Cerebellar nuclear complex (tissue), 1 donor: ENCODE data around the gene HBS1L.

Experiments used
- DNase-seq, 2 experiments: peaks; one replicate each; lab custom pipeline; 2025; lab: John Stamatoyannopoulos, UW

The HBS1L gene

GRCh38 chr6:134999107-134999506 lies 55.5 kb downstream of the HBS1L start:
- DNase-seq, result no peak

GRCh38 chr6:134997133-134997995 lies 57.3 kb downstream of the HBS1L start:
- DNase-seq, result no peak

GRCh38 chr6:134995536-134995935 lies 59.1 kb downstream of the HBS1L start:
- no peak for DNase-seq

GRCh38 chr6:134994431-134994830 lies 60.2 kb downstream of the HBS1L start:
- no peak for DNase-seq

GRCh38 chr6:134992155-134992554 lies 62.5 kb downstream of the HBS1L start:
- DNase-seq, result no peak

GRCh38 chr6:134990262-134990661 lies 64.4 kb downstream of the HBS1L start:
- DNase-seq, result no peak

- no peak for DNase-seq
Observed at GRCh38 chr6:134984821-134985220, 69.8 kb downstream of the HBS1L start.

GRCh38 chr6:134983823-134984222 lies 70.8 kb downstream of the HBS1L start:
- no peak for DNase-seq

- no peak for DNase-seq
Observed at GRCh38 chr6:134982161-134982560, 72.5 kb downstream of the HBS1L start.

- DNase-seq, result no peak
Observed at GRCh38 chr6:134980846-134981245, 73.8 kb downstream of the HBS1L start.

GRCh38 chr6:134979142-134979541 lies 75.5 kb downstream of the HBS1L start:
- DNase-seq, result no peak

GRCh38 chr6:134974370-134974769 lies 80.3 kb downstream of the HBS1L start:
- no peak for DNase-seq

- DNase-seq, result no peak
Observed at GRCh38 chr6:134967711-134968110, 86.9 kb downstream of the HBS1L start.

GRCh38 chr6:134964451-134965203 lies 90.0 kb downstream of the HBS1L start:
- DNase-seq, result no peak

- DNase-seq, result no peak
Observed at GRCh38 chr6:134962421-134962820, 92.2 kb downstream of the HBS1L start.

- DNase-seq, result no peak
Observed at GRCh38 chr6:134961366-134961765, 93.3 kb downstream of the HBS1L start.

- DNase-seq, result no peak
Observed at GRCh38 chr6:134959603-134960002, 95.0 kb downstream of the HBS1L start.

GRCh38 chr6:134956676-134957075 lies 97.9 kb downstream of the HBS1L start:
- no peak for DNase-seq

- no peak for DNase-seq
Observed at GRCh38 chr6:134956032-134956431, 98.6 kb downstream of the HBS1L start.

- DNase-seq, result no peak
Observed at GRCh38 chr6:134954272-134955000, 100.2 kb downstream of the HBS1L start.

GRCh38 chr6:134951494-134952263 lies 102.9 kb downstream of the HBS1L start:
- DNase-seq, result no peak

- no peak for DNase-seq
Observed at GRCh38 chr6:134950482-134950881, 104.1 kb downstream of the HBS1L start.
